IMR-90 (cell line): ENCODE measurements around the gene HOMEZ. TPM values are rescaled to one million over a fixed set of nuclear protein-coding genes. Genes with fewer than 3 reads are reported as not detected.

ENCODE experiments used
- ATAC-seq: fragments of 200-7000 bp; cut with Tn5 transposase; 2 replicates; pipeline ENCODE4 v1.9.1; 2020; ENCODE audit warnings: low read depth, mild to moderate bottlenecking, moderate library complexity
- BruUV-seq: library from RNA; stranded (reverse); fragments of 400-500 nt; replicated peaks from 2 replicates; lab custom pipeline; 2021; lab: Mats Ljungman, UMichigan
- CTCF ChIA-PET: fragments of 300-600 bp; formaldehyde crosslinking; extraction: SDS; loops from one replicate; lab custom pipeline; 2021; ENCODE audit warnings: antibody characterized with exemption; lab: Yijun Ruan, JAX
- POLR2A ChIA-PET: fragments of 300-600 bp; sonication (Branson Sonifier 250); formaldehyde crosslinking; loops from one replicate; lab custom pipeline; 2022; ENCODE audit warnings: antibody characterized with exemption; ENCODE audit not compliant: unreplicated experiment; lab: Charles Lee
- DNase-seq: peaks from one replicate; pipeline ENCODE4 v3.0.0; 2013
- H2AFZ ChIP-seq: replicated peaks from 2 replicates; pipeline ENCODE3; 2013; ENCODE audit warnings: low read length, mild to moderate bottlenecking; ENCODE audit not compliant: poor library complexity
- H2AK5ac ChIP-seq: 2 replicates; pipeline ENCODE4 v1.6.1; 2013; ENCODE audit warnings: low read depth, low read length, inconsistent platforms
- H2AK9ac ChIP-seq: replicated peaks from 2 replicates; pipeline ENCODE3; 2013; ENCODE audit warnings: mild to moderate bottlenecking, low read depth, low read length, moderate library complexity; ENCODE audit not compliant: poor library complexity
- H2BK120ac ChIP-seq: 2 replicates; pipeline ENCODE4 v1.6.1; 2013; ENCODE audit warnings: low read depth, low read length, inconsistent platforms
- H2BK15ac ChIP-seq: 3 replicates; pipeline ENCODE4 v1.6.1; 2013; ENCODE audit warnings: low read depth, low read length, inconsistent platforms
- H2BK20ac ChIP-seq: 2 replicates; pipeline ENCODE4 v1.6.1; 2013; ENCODE audit warnings: low read depth, mild to moderate bottlenecking, inconsistent platforms, low read length, moderate library complexity
- H2BK5ac ChIP-seq: 2 replicates; pipeline ENCODE4 v1.6.1; 2013; ENCODE audit warnings: mild to moderate bottlenecking, low read depth, low read length, inconsistent platforms; ENCODE audit not compliant: poor library complexity, severe bottlenecking
- H3K14ac ChIP-seq: replicated peaks from 2 replicates; pipeline ENCODE4 v1.6.1; 2013; ENCODE audit warnings: low read depth, low read length, inconsistent platforms
- H3K18ac ChIP-seq: 2 replicates; pipeline ENCODE4 v1.6.1; 2013; ENCODE audit warnings: low read depth, low read length, control low read depth
- H3K23ac ChIP-seq: 2 replicates; pipeline ENCODE4 v1.6.1; 2013; ENCODE audit warnings: low read depth, low read length, inconsistent platforms
- H3K27ac ChIP-seq: 2 replicates; pipeline ENCODE4 v1.5.1; 2013; ENCODE audit warnings: mild to moderate bottlenecking, control low read depth, low read length; ENCODE audit not compliant: insufficient read depth
- H3K27me3 ChIP-seq: 2 replicates; pipeline ENCODE4 v1.6.1; 2013; ENCODE audit warnings: low read length; ENCODE audit not compliant: control insufficient read depth, insufficient read depth
- H3K36me3 ChIP-seq: 2 replicates; pipeline ENCODE4 v1.6.1; 2013; ENCODE audit warnings: low read length, mixed read lengths; ENCODE audit not compliant: control insufficient read depth, insufficient read depth
- H3K4ac ChIP-seq: 2 replicates; pipeline ENCODE4 v1.6.1; 2013; ENCODE audit warnings: low read depth, low read length, inconsistent platforms
- H3K4me1 ChIP-seq: 2 replicates; pipeline ENCODE4 v1.6.1; 2013; ENCODE audit warnings: low read length, mixed read lengths; ENCODE audit not compliant: control insufficient read depth, insufficient read depth
- H3K4me2 ChIP-seq: 2 replicates; pipeline ENCODE4 v1.6.1; 2013; ENCODE audit warnings: low read depth, mild to moderate bottlenecking, control low read depth, low read length, moderate library complexity
- H3K4me3 ChIP-seq: 2 replicates; pipeline ENCODE4 v1.5.1; 2013; ENCODE audit warnings: low read depth, mild to moderate bottlenecking, control low read depth, low read length, moderate library complexity; ENCODE audit not compliant: insufficient read depth
- H3K56ac ChIP-seq: 2 replicates; pipeline ENCODE4 v1.6.1; 2013; ENCODE audit warnings: low read length, inconsistent platforms; ENCODE audit not compliant: insufficient read depth; ENCODE audit errors: extremely low read depth
- H3K79me1 ChIP-seq, 2 experiments: 2 replicates each; pipeline ENCODE4 v1.6.1; 2013; ENCODE audit warnings: low read length in 2 of 2, inconsistent platforms in 1 of 2, low read depth in 1 of 2
- H3K9ac ChIP-seq: 2 replicates; pipeline ENCODE4 v1.6.1; 2013; ENCODE audit warnings: low read depth, low read length, control low read depth
- H3K9me1 ChIP-seq: 2 replicates; pipeline ENCODE4 v1.6.1; 2013; ENCODE audit warnings: low read length, inconsistent platforms; ENCODE audit not compliant: insufficient read depth
- H3K9me3 ChIP-seq: 2 replicates; pipeline ENCODE4 v1.6.1; 2013; ENCODE audit warnings: low read length; ENCODE audit not compliant: control insufficient read depth, insufficient read depth
- H4K20me1 ChIP-seq: 2 replicates; pipeline ENCODE4 v1.6.1; 2013; ENCODE audit warnings: low read length, inconsistent platforms; ENCODE audit not compliant: insufficient read depth
- H4K5ac ChIP-seq: 2 replicates; pipeline ENCODE4 v1.6.1; 2013; ENCODE audit warnings: mild to moderate bottlenecking, low read depth, low read length, control low read depth
- H4K8ac ChIP-seq, 2 experiments: 2 replicates each; pipeline ENCODE4 v1.6.1; 2013; ENCODE audit warnings: low read depth in 2 of 2, low read length in 2 of 2, control low read depth in 1 of 2, inconsistent platforms in 1 of 2
- H4K91ac ChIP-seq: 2 replicates; pipeline ENCODE4 v1.6.1; 2013; ENCODE audit warnings: low read depth, low read length, inconsistent platforms; ENCODE audit not compliant: insufficient read depth
- CHD1 ChIP-seq: IDR thresholded peaks from 2 replicates; pipeline ENCODE4 v1.6.1; 2012; ENCODE audit warnings: low read depth, low read length, improper control_type of control experiment
- RAD21 ChIP-seq: IDR thresholded peaks from 2 replicates; pipeline ENCODE4 v1.6.1; 2012; ENCODE audit warnings: low read length, improper control_type of control experiment
- RFX5 ChIP-seq: IDR thresholded peaks from 2 replicates; pipeline ENCODE4 v1.8.0; 2012; ENCODE audit warnings: low read depth, mild to moderate bottlenecking, low read length, moderate library complexity
- WGBS, 2 experiments: methylation state at CpG; one replicate each; pipeline versions ENCODE4 v1.1.5 to v1.1.7; 2013; ENCODE audit warnings: missing lambda C conversion rate in 2 of 2; ENCODE audit not compliant: insufficient read length in 1 of 2; ENCODE audit errors: extremely low coverage in 2 of 2; 5-methylcytosine and 5-hydroxymethylcytosine counted together
- dilution Hi-C: fragments of 300-500 bp; cut with HindIII; formaldehyde crosslinking; loops from one replicate; pipeline ENCODE4 v1.14.3; 2018; ENCODE audit warnings: low sequenced_read_pairs; ENCODE audit not compliant: unreplicated experiment
- in situ Hi-C: fragments of 300-500 bp; cut with MboI; formaldehyde crosslinking; loops from 3 replicates; pipeline ENCODE4 v1.14.3; 2019; ENCODE audit warnings: low sequenced_read_pairs, inconsistent platforms, mixed read lengths
- intact Hi-C: fragments of 100-400 bp; cut with micrococcal nuclease; formaldehyde crosslinking; loops from 2 replicates; pipeline ENCODE4 v1.10.0; 2022
- polyA plus RNA-seq, 3 experiments: library from polyadenylated mRNA; depleted of rRNA; stranded (reverse); fragments of >200 nt; gene quantifications; 2 replicates each; pipeline ENCODE4 v1.2.3, GENCODE V29; 2012; ENCODE audit warnings: low replicate concordance in 1 of 3
- total RNA-seq: library from RNA; depleted of rRNA; stranded (reverse); fragments of >200 nt; gene quantifications from 2 replicates; pipeline ENCODE4 v1.2.3, GENCODE V29; 2012

HOMEZ gene
- total and polyA plus RNA-seq, 2 of the 4 experiments (the other 2 are of a cell fraction) = 7.7 to 9.7 TPM

DNA sequence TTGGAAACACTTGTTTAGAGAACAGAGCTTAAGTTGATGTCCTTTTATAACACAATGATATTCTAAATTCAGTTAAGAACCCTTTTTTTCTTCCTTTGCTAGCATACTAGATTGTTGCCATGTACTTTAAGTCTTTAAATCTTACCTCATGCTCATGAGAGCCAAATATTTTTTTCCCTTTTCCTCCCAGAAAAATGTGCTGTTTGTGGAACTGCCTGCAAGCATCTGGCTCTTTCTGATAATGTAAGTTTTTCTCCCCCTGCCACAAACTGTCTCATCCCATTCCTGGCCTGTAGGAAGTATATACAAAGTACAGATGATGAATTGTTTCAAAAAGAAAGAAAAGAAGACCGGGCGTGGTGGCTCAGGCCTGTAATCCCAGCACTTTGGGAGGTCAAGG is 42.9 kb downstream of the HOMEZ start:
- Histone ChIP-seq H3K79me1 (no peaks in the 10 kb centered on the region), H2AK5ac (no peak overlapping the region), H4K20me1 (no peaks in the 10 kb centered on the region), H3K18ac (no peak overlapping the region), H3K4me2 (no peak overlapping the region), H3K9me1 (no peaks in the 10 kb centered on the region), H3K9ac (no peak overlapping the region), H3K4me3 (no peak overlapping the region), H4K91ac (no peak overlapping the region), H3K14ac (no peak overlapping the region), H3K4ac (no peak overlapping the region), H2AFZ (no peak overlapping the region), H2BK120ac (no peak overlapping the region), H3K23ac (no peak overlapping the region), H3K9me3 (no peaks in the 10 kb centered on the region), H2BK20ac (no peak overlapping the region), H3K27me3 (peaks cover 6% of the 10 kb centered on the region), H3K56ac (no peak overlapping the region), H3K4me1 (no peaks in the 10 kb centered on the region; the same call in 1 of the 2 replicates), H2AK9ac (no peak overlapping the region), H3K27ac (no peak overlapping the region), H4K8ac (no peak overlapping the region), H3K36me3 (no peaks in the 10 kb centered on the region), H2BK15ac (no peak overlapping the region), H2BK5ac (no peak overlapping the region), H4K5ac (no peak overlapping the region)
- ChIA-PET CTCF (no interaction called here), POLR2A (no interaction called here)
- dilution Hi-C loops = no loop called here
- in situ Hi-C loops = no loop called here
- no CpG with 5 or more reads among the region's 2 CpGs for WGBS, 2 experiments
- intact Hi-C loops = no loop called here
- no TSS peak for BruUV-seq
- no peak for DNase-seq
- no peak for ATAC-seq
- TF ChIP-seq CHD1 = no peak
- TF ChIP-seq RFX5 = no peak
- no peak for TF ChIP-seq RAD21
